Activated B cell treated with CpG ODN at 0.5 μM for 24 hours (primary cell): Measurements from ENCODE around the gene ITPKC. TPM values are rescaled to one million over a fixed set of nuclear protein-coding genes. Genes with fewer than 3 reads are reported as not detected.

ENCODE experiments used
- ATAC-seq: fragments of 200-7000 bp; cut with Tn5 transposase; one replicate; pipeline ENCODE4 v1.10.0; 2021; ENCODE audit warnings: low read depth, mild to moderate bottlenecking, moderate library complexity
- CTCF ChIA-PET: fragments of 350-600 bp; sonication (Branson Sonifier 250); formaldehyde crosslinking; loops from one replicate; lab custom pipeline; 2021; ENCODE audit warnings: antibody characterized with exemption; lab: Charles Lee
- POLR2A ChIA-PET: fragments of 350-600 bp; sonication (Branson Sonifier 250); formaldehyde crosslinking; loops from one replicate; lab custom pipeline; 2021; ENCODE audit warnings: antibody characterized with exemption; lab: Charles Lee
- DNase-seq: peaks from one replicate; pipeline ENCODE4 v3.0.0; 2022
- H3K27ac Mint-ChIP-seq: one replicate; pipeline ENCODE4 v1.8.0; 2020; ENCODE audit warnings: mixed read lengths
- H3K27me3 Mint-ChIP-seq: one replicate; pipeline ENCODE4 v1.8.0; 2021; ENCODE audit warnings: mixed read lengths
- H3K36me3 Mint-ChIP-seq: one replicate; pipeline ENCODE4 v1.8.0; 2021; ENCODE audit warnings: low read depth, mixed read lengths
- H3K4me1 Mint-ChIP-seq: one replicate; pipeline ENCODE4 v1.8.0; 2021; ENCODE audit warnings: mixed read lengths
- H3K4me3 Mint-ChIP-seq: one replicate; pipeline ENCODE4 v1.8.0; 2020; ENCODE audit warnings: mild to moderate bottlenecking, mixed read lengths
- H3K9me3 Mint-ChIP-seq: one replicate; pipeline ENCODE4 v1.8.0; 2020; ENCODE audit warnings: mixed read lengths
- CTCF ChIP-seq: fragments of 200-600 bp; IDR thresholded peaks from one replicate; pipeline ENCODE4 v1.8.0; 2022; ENCODE audit warnings: antibody characterized with exemption, mild to moderate bottlenecking
- intact Hi-C: fragments of 100-400 bp; cut with micrococcal nuclease; formaldehyde crosslinking; loops from one replicate; pipeline ENCODE4 v1.15.1; 2024
- total RNA-seq: library from RNA; stranded (reverse); gene quantifications from 2 replicates; pipeline ENCODE4 v1.2.3, GENCODE V29; 2022

The ITPKC gene
- total RNA-seq, 1 donor from 2014 or later, result 13.3 TPM

DNA sequence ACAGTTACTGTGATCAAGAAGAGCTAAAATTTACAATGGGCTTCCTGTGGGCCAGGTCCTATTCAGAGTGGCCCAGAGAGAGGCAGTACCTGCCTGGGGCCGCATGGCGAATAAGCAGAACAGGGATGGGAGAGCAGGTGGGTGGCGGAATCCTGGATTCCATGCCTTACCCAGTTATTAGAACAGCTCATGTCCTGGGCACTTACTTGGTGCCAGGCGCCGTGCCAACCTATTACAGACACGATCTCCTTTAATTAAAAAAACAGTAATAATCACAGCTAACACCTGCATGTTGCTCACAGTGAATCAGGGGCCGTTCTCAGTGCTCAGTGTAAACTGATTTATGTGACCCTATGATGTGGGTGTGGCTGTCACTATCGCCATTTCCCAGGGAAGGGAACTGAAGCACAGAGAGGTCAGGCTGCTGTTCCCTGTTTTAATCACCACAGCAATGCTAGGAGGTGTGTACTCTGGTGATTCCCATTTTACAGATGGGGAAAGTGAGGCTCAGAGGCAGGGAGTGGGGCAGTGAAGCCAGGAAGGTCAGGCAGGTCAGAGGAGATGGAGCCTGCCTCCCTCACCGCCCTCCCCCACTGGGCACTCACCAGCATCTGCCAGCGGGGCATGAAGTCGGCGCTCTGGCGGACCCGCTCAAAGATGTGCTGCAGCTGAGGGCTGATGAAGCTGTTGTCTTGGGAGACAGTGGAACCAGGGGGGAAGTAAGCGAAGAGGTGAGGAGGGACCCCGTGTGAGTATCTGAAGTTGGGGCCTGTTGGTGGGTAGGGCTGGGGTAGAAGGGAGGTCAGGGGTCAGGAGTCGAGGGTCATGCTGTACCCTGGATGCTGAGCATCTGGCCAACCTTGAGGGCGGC, 12.2 kb upstream of the ITPKC start:
- Mint-ChIP-seq H3K27ac (no peak overlapping the region), H3K9me3 (no peaks in the 10 kb centered on the region), H3K27me3 (no peaks in the 10 kb centered on the region), H3K4me1 (no peaks in the 10 kb centered on the region), H3K4me3 (no peak overlapping the region), H3K36me3 (peaks cover 78% of the 10 kb centered on the region)
- CTCF ChIA-PET, result no interaction called here
- POLR2A ChIA-PET, result no interaction called here
- TF ChIP-seq CTCF, result no peak
- no peak for DNase-seq
- no peak for ATAC-seq
- intact Hi-C loops, result no loop called here

DNA sequence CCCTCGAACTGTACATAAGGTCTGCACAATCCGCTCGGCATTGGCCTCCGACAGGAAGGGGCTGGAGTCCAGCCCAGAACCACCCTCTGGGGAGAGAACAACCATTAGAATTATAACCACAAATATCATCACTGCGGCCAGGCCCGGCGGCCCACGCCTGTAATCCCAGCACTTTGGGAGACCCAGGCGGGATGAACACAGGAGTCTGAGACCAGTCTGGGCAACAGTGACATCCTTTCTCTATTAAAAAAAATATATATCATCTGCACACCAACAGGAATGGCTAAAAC, 11.6 kb upstream of the ITPKC start:
- H3K9me3 Mint-ChIP-seq, result no peaks in the 10 kb centered on the region
- H3K4me1 Mint-ChIP-seq, result no peaks in the 10 kb centered on the region
- no peak for TF ChIP-seq CTCF
- DNase-seq (no peak), ATAC-seq (no peak)
- H3K27me3 Mint-ChIP-seq, result no peaks in the 10 kb centered on the region
- intact Hi-C loops, result no loop called here
- H3K36me3 Mint-ChIP-seq, result peaks cover 81% of the 10 kb centered on the region
- no peak overlapping the region for H3K27ac Mint-ChIP-seq
- POLR2A ChIA-PET, result no interaction called here
- H3K4me3 Mint-ChIP-seq, result no peak overlapping the region
- CTCF ChIA-PET, result interaction anchor here (1.5 kb wide), 1 partner anchor 114 kb away, joined by 3 read pairs; no protein-coding TSS in a partner anchor

- H3K27me3 Mint-ChIP-seq, result no peaks in the 10 kb centered on the region
- no peak for TF ChIP-seq CTCF
- no peaks in the 10 kb centered on the region for H3K9me3 Mint-ChIP-seq
- ATAC-seq, result no peak
- peaks cover 3% of the 10 kb centered on the region for H3K4me1 Mint-ChIP-seq
- no peak overlapping the region for H3K27ac Mint-ChIP-seq
- CTCF ChIA-PET, result interaction anchor here (1.5 kb wide), 1 partner anchor 113 kb away, joined by 3 read pairs; no protein-coding TSS in a partner anchor
- DNase-seq, result no peak
- H3K4me3 Mint-ChIP-seq, result no peak overlapping the region
- POLR2A ChIA-PET, result interaction anchor here (0.7 kb wide), 1 partner anchor 38 kb away, joined by 4 read pairs; no protein-coding TSS in a partner anchor
- intact Hi-C loops, result no loop called here
- peaks cover 78% of the 10 kb centered on the region for H3K36me3 Mint-ChIP-seq
These were observed 10.8 kb upstream of the ITPKC start for GRCh38 chr19:40705950-40706619.

DNA sequence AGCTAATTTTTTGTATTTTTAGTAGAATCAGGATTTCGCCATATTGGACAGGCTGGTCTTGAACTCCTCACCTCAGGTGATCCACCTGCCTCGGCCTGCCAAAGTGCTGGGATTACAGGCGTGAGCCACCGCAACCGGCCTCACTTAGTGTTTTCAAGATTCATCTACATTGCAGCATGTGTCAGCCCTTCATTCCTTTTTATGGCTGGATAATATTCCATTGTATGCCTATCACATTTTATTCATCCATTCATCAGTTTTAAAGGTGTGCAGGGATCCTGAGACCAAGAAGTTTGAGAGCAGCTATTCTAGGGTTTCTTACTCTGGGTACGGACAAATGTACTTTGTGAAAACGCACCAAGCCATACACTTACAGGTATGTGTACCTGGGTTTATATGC, 9.3 kb upstream of the ITPKC start:
- Mint-ChIP-seq H3K36me3 (peaks cover 73% of the 10 kb centered on the region), H3K4me3 (no peak overlapping the region), H3K27me3 (no peaks in the 10 kb centered on the region), H3K9me3 (no peaks in the 10 kb centered on the region), H3K4me1 (peaks cover 3% of the 10 kb centered on the region), H3K27ac (no peak overlapping the region)
- no peak for TF ChIP-seq CTCF
- CTCF ChIA-PET, result no interaction called here
- DNase-seq (no peak), ATAC-seq (no peak)
- POLR2A ChIA-PET, result interaction anchor here (0.6 kb wide), 1 partner anchor 86 kb away, joined by 4 read pairs; no protein-coding TSS in a partner anchor
- intact Hi-C loops, result no loop called here

DNA sequence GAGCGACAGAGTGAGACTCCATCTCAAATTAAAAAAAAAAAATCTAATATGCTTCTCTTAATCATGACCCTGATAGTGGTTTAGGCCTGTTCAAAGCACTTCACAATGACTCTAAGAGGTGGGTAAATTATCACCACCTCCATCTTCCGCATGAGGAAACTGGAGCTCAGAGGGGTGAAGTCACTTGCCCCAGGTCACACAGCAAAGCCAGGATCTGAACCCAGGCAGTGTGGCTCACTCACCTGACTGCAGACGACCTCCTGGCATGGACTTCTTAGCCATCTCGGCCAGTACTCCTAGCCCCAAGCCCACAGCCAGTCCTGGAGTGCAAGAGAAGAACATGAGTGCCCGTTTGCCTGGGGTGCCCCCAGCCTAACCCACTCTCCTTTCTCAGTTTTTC, 7.1 kb upstream of the ITPKC start:
- no peaks in the 10 kb centered on the region for H3K9me3 Mint-ChIP-seq
- no peaks in the 10 kb centered on the region for H3K27me3 Mint-ChIP-seq
- ChIA-PET CTCF (no interaction called here), POLR2A (interaction anchor here (0.7 kb wide), 2 partner anchors 12 to 109 kb away, joined by 3 read pairs; no protein-coding TSS in a partner anchor)
- H3K4me3 Mint-ChIP-seq, result no peak overlapping the region
- H3K27ac Mint-ChIP-seq, result no peak overlapping the region
- DNase-seq (no peak), ATAC-seq (no peak)
- H3K36me3 Mint-ChIP-seq, result peaks cover 61% of the 10 kb centered on the region
- TF ChIP-seq CTCF, result no peak
- peaks cover 12% of the 10 kb centered on the region for H3K4me1 Mint-ChIP-seq
- intact Hi-C loops, result loop anchor here (10.0 kb wide), 1 partner anchor 95 kb away; no protein-coding TSS in a partner anchor
